SH-SY5Y (cell line): ENCODE measurements around the gene BEX1.

ENCODE experiments used
- GATA2 ChIP-seq: IDR thresholded peaks from 2 replicates; pipeline ENCODE4 v1.6.1; 2011; ENCODE audit warnings: mild to moderate bottlenecking, low read depth, low read length
- GATA3 ChIP-seq: IDR thresholded peaks from 2 replicates; pipeline ENCODE4 v1.6.1; 2011; ENCODE audit warnings: low read depth, mild to moderate bottlenecking, low read length, moderate library complexity

BEX1 gene

DNA sequence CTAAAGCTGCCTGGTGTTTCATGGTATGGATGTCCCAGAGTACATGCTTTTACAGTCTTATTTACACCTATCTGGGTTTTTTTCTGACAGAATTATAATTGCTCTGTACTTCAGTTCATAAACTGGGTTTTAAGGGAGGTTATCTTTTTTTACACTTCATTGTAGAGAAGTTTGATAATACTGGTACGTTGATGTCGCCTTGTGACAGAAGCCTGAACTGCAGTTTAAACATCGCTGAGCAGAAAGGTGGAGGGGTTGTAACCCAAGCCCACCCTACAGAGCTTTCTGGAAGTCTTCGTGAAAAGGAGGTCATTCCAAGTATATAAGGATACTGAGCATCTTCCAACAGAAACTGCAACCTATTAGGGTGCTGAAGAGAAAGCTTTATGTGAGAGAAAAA, 46.4 kb downstream of the BEX1 start:
- no peak for TF ChIP-seq GATA3
- no peak for TF ChIP-seq GATA2

DNA sequence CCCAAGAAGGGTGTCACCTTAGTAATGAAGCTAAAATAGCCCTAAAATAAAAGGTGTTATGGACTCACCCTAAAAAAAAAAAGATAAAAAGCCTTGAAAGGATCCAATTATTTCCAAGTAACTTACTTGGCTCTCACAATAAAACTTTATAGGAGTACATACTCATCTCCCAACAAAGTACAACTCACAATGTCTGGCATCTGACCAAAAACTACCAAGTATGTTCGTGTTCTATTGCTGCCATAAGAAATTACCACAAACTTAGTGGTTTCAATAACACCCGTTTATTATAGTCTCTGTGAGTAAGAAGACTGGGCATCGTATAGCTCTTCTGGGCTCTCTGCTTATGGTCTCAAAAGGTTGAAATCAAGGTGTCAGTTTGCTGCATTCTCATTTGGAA, 51.0 kb downstream of the BEX1 start:
- TF ChIP-seq GATA3 = no peak
- TF ChIP-seq GATA2 = no peak
